Muscle layer of duodenum (tissue), 2 donors: Measurements from ENCODE around the gene PHGDH.

Experiments
- H3K27ac ChIP-seq: one replicate; pipeline ENCODE4 v1.7.0; 2013; ENCODE audit warnings: mild to moderate bottlenecking, low read length
- H3K27me3 ChIP-seq: one replicate; pipeline ENCODE4 v1.7.0; 2013; ENCODE audit warnings: low read depth, mild to moderate bottlenecking, control low read depth, low read length
- H3K36me3 ChIP-seq, 2 donors: one replicate each; pipeline ENCODE4 v1.7.0; 2013; ENCODE audit warnings: low read length in 2 of 2, control low read depth in 1 of 2, mild to moderate bottlenecking in 1 of 2; ENCODE audit not compliant: insufficient read depth in 2 of 2, control insufficient read depth in 1 of 2
- H3K4me1 ChIP-seq, 2 donors: one replicate each; pipeline ENCODE4 v1.7.0; 2013; ENCODE audit warnings: low read length in 2 of 2, mild to moderate bottlenecking in 2 of 2, control low read depth in 1 of 2, moderate library complexity in 1 of 2; ENCODE audit not compliant: insufficient read depth in 2 of 2, control insufficient read depth in 1 of 2
- H3K4me3 ChIP-seq, 2 donors: one replicate each; pipeline ENCODE4 v1.7.0; 2013; ENCODE audit warnings: low read length in 2 of 2, low read depth in 1 of 2, mild to moderate bottlenecking in 1 of 2
- H3K9me3 ChIP-seq, 2 donors: one replicate each; pipeline ENCODE4 v1.7.0; 2013; ENCODE audit warnings: low read length in 2 of 2, control low read depth in 1 of 2, mild to moderate bottlenecking in 1 of 2; ENCODE audit not compliant: control insufficient read depth in 1 of 2
- donor health status: healthy.

PHGDH gene

GRCh38 chr1:119711804-119712341 lies at the start of gene PHGDH:
Gene PHGDH (plus strand): TSS chr1:119711934. CDS start chr1:119712023, 89 bp downstream.
- H3K4me1 ChIP-seq = peaks cover 6 to 22% of the 10 kb centered on the region in 2 donors
- no peaks in the 10 kb centered on the region for H3K27me3 ChIP-seq
- peak within 1 kb of the TSS; percentile 57 for H3K27ac ChIP-seq
- peak within 1 kb of the TSS; percentile 78 to 89 for H3K4me3 ChIP-seq
- H3K36me3 ChIP-seq = no peaks in the 10 kb centered on the region
- H3K9me3 ChIP-seq = no peaks in the 10 kb centered on the region

DNA sequence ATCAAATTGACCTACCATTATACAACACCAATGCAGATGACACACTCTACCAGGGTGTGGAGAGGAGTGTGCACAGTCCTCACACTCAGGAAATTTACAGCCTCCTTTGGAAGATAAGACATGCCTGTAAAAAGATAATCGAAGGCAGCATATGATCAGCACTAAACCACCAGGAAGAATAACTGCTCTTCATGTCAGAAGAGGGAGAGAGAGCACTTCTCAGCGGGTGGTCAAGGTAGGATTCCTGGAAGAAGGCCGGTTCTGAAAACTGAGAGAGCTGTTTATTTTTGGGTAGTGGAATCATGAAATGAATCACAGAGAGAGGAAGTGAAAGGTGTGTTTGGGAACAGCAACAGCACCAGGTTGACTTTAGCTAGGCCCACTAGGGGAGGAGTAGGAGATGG lies 49.7 kb upstream of the PHGDH start:
- Histone ChIP-seq H3K4me1 (no peaks in the 10 kb centered on the region), H3K27ac (no peak overlapping the region), H3K27me3 (no peaks in the 10 kb centered on the region), H3K9me3 (no peaks in the 10 kb centered on the region), H3K4me3 (no peak overlapping the region), H3K36me3 (no peaks in the 10 kb centered on the region)

- no peaks in the 10 kb centered on the region for H3K4me1 ChIP-seq
- H3K27ac ChIP-seq = no peak overlapping the region
- H3K27me3 ChIP-seq = no peaks in the 10 kb centered on the region
These were observed 47.7 kb upstream of the PHGDH start for GRCh38 chr1:119664067-119664466.

GRCh38 chr1:119667173-119667572 lies 44.6 kb upstream of the PHGDH start:
- H3K27me3 ChIP-seq = no peaks in the 10 kb centered on the region
- no peaks in the 10 kb centered on the region for H3K36me3 ChIP-seq
- H3K4me3 ChIP-seq = no peak overlapping the region
- H3K27ac ChIP-seq = no peak overlapping the region
- no peaks in the 10 kb centered on the region for H3K9me3 ChIP-seq
- no peaks in the 10 kb centered on the region for H3K4me1 ChIP-seq

More at GRCh38 chr1:119664067-119664466, 47.7 kb upstream of the PHGDH start:
- H3K9me3 ChIP-seq = no peaks in the 10 kb centered on the region
- H3K36me3 ChIP-seq = no peaks in the 10 kb centered on the region
- H3K4me3 ChIP-seq = no peak overlapping the region

DNA sequence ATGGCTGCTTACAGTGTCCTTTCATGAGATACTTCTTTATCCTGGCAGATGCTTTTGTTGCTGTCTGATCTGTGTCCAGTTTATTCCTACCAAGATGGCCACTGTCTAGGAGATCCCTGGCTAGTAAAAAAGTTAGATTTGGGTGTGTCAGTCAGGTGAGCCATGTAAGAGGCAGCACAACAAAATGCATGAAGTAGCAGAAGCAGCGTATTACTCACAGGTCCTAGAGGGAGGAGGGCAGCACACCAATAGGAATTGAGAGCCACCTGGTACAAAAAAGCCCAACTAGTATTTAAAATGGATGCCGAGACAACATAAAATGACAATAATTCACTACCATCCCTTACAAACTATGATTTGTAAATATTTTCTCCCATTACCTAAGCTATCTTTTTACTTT lies 40.8 kb upstream of the PHGDH start:
- no peak overlapping the region for H3K27ac ChIP-seq
- H3K4me3 ChIP-seq = no peak overlapping the region
- H3K36me3 ChIP-seq = no peaks in the 10 kb centered on the region
- no peaks in the 10 kb centered on the region for H3K27me3 ChIP-seq
- H3K9me3 ChIP-seq = no peaks in the 10 kb centered on the region
- peaks cover 0 to 3% of the 10 kb centered on the region in 2 donors for H3K4me1 ChIP-seq

DNA sequence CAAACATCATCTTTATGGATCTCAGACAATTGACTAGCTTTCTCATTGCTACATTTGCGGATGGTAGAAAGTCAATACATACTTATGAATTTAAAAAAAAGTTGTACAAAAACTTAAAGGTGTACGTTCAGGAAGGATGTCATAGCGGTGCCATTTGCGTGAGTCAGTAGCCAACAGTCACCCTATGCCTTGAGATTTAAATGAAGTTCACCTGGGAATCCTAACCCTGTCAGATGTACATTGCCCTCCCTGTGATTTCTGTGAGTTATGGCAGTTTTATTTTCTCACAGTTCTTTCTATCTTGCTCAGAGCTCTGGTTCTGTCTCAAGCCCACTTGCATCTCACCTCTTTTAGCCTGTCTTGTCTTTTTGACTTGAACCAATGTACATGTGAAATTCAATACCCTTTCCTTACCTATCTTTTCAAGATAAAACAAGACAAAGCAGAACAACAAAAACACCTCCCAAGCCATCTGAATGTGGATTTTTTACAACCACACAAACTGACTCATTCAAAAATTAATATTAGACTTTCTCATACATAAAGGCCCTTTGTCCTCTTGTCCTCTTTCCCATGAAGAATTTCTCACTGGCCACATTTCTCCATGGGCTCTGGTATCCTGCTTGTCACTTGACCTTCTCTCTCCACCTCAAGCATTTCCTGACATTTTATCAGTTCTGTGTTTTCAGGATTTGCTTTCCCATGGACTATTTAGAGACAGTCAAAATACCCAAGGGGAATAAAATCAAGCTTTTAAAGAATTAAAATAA lies 38.4 kb upstream of the PHGDH start:
- no peak overlapping the region for H3K4me3 ChIP-seq
- no peaks in the 10 kb centered on the region for H3K27me3 ChIP-seq
- H3K36me3 ChIP-seq = no peaks in the 10 kb centered on the region
- H3K27ac ChIP-seq = no peak overlapping the region
- peaks cover 0 to 3% of the 10 kb centered on the region in 2 donors for H3K4me1 ChIP-seq
- no peaks in the 10 kb centered on the region for H3K9me3 ChIP-seq

DNA sequence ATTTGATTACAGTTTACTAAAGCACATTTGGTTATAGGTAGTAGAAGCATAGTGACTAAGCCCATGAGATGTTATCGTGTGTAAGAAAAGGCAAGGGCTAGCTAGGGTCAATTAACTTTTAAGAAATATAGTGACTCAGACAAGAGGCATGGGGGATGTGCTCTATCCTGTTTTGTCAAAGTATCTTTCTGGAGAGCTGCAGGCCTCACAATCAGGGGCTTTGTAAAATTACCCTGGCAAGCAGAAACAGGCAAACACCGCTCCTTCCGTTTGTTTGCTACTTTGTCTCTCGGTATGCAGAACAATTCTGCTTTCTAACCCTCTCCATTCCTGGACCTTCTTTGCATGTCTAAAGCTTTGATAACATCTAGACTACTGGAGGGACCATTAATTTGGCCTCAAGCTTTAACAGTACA lies 37.6 kb upstream of the PHGDH start:
- Histone ChIP-seq H3K36me3 (no peaks in the 10 kb centered on the region), H3K27ac (no peak overlapping the region), H3K4me3 (no peak overlapping the region), H3K4me1 (peaks cover 0 to 3% of the 10 kb centered on the region in 2 donors), H3K9me3 (no peaks in the 10 kb centered on the region), H3K27me3 (no peaks in the 10 kb centered on the region)

- H3K36me3 ChIP-seq = no peaks in the 10 kb centered on the region
These were observed 36.9 kb upstream of the PHGDH start for GRCh38 chr1:119674835-119675289.

GRCh38 chr1:119675349-119676345 lies 36.1 kb upstream of the PHGDH start:
- H3K27ac ChIP-seq = peak overlapping the region; percentile 65

More at GRCh38 chr1:119674835-119675289, 36.9 kb upstream of the PHGDH start:
- no peaks in the 10 kb centered on the region for H3K27me3 ChIP-seq
- H3K4me3 ChIP-seq = peak overlapping the region; percentile 62 to 70
- peaks cover 0 to 3% of the 10 kb centered on the region in 2 donors for H3K4me1 ChIP-seq
- no peaks in the 10 kb centered on the region for H3K9me3 ChIP-seq
- H3K27ac ChIP-seq = peak overlapping the region; percentile 65

GRCh38 chr1:119676571-119677206 lies 35.0 kb upstream of the PHGDH start:
- Histone ChIP-seq H3K4me1 (peaks cover 0 to 3% of the 10 kb centered on the region in 2 donors), H3K27me3 (no peaks in the 10 kb centered on the region), H3K9me3 (no peaks in the 10 kb centered on the region), H3K4me3 (no peak overlapping the region), H3K36me3 (no peaks in the 10 kb centered on the region), H3K27ac (no peak overlapping the region)

More at GRCh38 chr1:119675349-119676345, 36.1 kb upstream of the PHGDH start:
- Histone ChIP-seq H3K4me1 (peaks cover 0 to 3% of the 10 kb centered on the region in 2 donors), H3K4me3 (peak overlapping the region; percentile 62 to 70), H3K36me3 (no peaks in the 10 kb centered on the region), H3K9me3 (no peaks in the 10 kb centered on the region), H3K27me3 (no peaks in the 10 kb centered on the region)
